HG03196 (cell line): Measurements from ENCODE around the gene RNF208.
"Not testable (repeated sequence)": the region's sequence is repeated elsewhere in the genome, so short reads cannot be mapped to it uniquely, and the experiment has no call there.

Experiments used
- ATAC-seq: cut with Tn5 transposase; IDR thresholded peaks from one replicate; pipeline ENCODE4 v1.9.1; 2021; ENCODE audit not compliant: unreplicated experiment

Gene RNF208

DNA sequence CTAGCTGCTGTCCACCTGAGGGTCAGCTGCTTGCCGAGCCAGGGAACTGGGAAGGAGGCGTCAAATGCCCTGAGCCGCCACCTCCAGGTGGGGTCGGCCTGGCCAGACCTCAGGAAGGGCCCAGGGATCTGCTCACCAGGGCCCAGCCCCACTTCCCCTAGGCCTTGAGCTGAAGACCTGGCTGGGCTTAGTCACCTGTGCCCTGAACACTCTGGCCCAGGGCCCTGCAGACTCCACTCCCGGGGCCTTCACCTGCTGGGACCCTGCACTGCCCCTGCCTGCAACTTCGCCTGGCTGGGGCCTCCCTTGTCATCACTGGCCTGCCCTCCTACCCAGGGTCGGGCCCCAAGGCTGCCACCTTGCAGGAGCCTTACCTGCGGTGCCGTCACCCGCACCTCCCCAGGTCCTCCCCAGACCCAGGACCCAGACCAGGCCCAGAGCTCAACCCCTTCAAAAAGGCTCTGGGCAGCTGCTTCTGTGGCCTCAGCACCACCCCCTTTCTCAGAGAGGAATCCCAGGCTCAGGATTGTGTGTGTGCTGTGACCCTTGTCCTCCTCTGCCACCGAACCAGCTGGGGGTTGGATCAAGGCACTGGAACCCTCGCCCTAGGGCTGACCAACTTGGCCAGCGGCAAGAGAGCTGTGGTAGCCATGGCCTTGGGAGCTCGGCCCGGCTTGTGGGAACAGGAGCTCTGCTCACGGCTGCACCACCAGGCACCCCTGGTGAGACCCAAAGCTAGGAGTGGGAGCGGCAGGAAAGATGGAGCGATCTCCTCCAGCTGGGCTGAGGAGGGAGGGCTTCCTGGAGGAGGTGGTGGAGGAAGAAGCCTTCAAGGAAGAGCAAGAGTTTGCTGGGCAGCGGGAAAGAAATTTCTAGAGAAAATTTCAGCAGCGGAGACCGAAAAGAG is 31.9 kb upstream of the RNF208 start:
- ATAC-seq: no peak

DNA sequence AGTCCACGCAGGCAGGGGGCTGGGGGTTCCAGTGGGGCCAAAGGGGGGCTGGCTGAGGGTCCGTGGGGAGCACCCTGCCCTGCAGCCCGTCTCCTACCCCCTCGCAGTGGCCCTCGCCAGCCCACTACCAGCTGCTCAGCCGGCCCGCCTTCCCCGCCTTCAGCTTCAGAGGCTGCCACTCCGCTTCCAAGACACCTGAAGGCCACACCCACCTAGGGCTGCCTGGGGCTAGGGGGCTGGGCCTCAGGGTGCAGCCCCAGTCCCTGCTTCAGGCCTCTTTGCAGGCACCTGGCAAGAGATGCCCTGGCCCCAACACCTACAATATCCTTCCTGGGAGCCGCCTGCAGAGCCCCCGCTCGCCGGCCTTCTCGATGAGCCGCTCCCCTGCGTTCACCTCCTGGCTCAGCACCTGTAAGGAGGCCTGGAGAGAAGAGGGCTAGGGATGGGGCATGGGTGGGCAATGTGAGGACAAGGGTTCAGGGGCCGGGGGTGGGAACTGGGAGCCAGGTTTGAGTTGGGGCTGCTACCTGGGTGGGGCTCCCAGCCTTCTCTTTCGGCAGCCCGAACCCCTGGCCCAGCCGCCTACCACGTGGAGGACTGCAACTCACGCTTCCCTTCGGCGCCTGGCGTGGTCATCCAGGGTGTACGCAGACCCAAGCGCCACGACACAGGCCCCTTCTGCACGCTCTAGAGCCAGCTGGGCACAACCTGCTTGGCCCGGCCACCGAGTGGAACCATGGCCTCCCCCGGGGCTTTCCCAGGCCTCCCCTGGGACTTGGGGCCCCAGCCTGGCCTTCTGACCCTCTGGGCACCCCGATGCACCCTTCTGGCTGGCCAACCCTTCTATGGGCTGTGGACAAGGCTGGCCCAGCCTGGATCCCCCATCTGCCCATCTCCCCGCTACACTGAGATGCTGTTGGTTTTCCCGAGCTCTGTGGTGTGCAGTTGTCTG is 30.8 kb upstream of the RNF208 start:
- no peak for ATAC-seq

GRCh38 chr9:137251490-137252268 is 29.6 kb upstream of the RNF208 start:
- ATAC-seq: no peak

DNA sequence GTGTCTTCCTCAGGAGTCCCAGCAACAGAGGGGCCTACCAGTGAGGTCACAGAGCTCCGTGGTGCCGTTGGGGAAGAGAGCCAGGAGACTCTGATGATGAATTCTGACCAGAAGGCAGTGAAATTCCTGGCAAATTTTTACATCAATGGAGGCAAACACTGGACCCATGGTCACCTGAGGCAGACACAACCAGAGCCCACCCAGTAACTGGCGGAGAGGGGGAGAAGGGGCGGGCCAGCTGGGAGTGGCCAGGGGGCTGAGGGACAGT is 29.1 kb upstream of the RNF208 start, which contains the start of gene STPG3:
Gene STPG3 (plus strand): TSS at position 93 of the 268 bp plus-strand sequence. CDS start 1 bp downstream, at position 94.
- no peak for ATAC-seq

DNA sequence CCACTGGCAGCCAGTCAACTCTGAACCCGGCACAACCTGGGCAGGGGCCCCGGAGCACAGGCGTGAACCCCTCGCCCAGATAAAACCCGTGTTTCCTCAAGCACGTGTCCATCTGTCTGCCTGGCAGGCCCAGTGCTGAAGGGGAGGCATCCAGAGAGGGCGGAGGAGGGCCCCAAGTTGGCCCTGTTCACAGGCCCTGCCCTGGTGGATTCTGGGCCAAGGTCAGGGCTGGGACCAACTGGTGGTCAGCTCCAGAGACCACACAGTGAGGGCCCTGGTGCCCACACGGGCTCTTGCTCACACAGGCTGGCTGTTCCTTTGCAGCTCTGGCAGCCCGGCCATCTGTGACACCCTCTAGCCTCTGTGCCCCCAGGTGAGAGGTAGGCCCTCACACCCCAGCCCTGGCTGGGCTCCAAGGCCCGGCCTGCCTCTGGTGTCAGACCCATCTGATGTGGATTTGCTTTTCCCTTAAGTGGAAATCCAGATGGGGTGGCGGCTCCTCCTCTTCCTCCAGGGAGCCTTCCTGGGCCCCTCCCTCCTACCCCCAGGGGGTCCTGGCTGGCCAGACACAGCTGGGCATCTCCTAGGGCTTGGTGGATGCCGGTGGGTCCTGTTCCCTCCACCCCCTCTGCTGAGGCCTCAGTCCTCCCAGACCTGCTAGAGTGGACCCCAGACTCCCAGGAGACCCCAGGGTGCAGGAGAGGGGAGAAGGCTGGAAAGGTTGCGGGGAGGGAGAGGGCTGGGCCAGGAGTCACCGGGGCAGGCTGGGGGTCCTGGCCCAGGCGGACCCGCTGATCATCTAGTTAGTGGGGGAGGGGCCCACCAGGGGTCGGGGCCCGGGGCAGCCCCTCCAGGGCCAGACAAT is 28.5 kb upstream of the RNF208 start:
- ATAC-seq: no peak

GRCh38 chr9:137247916-137248175 is 25.8 kb upstream of the RNF208 start:
- no peak for ATAC-seq

- no peak for ATAC-seq
Observed at GRCh38 chr9:137247135-137247915, 25.3 kb upstream of the RNF208 start.

- no peak for ATAC-seq
Observed at GRCh38 chr9:137245450-137246421, 23.7 kb upstream of the RNF208 start.

DNA sequence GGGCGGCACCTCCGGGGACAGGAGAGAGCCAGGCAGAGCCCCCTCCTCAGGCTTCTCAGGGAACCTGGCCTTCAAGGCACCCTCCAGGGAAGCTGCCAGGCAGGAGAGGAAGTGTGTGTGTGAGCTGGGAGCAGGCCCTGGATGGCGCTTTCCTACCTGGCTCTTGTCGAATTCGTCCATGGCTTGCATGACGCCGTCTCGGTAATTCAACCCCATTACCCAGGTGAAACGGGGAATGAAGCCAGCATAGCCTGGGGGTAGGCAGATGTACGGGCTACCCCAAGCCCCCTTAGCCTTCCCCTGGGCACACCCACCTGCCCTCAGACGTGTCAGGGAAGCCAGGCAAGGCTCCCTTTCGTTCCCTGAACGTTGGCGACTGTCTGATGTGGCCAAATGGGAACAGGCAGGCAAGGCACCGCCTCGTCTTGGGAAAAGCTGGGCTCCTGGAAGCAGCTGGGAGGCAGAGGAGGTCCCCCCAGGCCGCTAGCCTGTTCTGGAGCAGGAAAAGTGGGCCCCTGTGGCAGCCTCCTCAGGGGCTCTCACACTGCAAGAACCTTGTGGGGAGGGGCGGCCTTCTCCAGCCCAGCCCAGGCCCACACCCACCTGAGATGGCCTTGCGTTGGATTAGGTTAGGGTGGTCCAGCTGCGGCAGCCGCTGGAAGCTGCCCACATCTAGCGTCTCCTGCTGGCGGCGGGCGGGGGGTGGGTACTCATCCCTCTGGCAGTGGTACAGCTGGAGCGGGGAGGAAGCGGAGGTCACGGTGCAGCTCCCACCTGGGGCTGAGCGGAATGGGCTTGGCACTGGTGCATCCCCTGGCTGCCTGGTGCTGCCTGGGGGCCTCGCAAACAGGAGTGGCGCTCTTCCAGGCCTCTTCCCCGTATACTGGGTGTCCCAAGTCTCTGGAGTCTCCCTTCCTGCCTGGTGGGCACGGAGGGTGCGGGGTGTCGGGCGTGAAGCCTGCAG is 22.7 kb upstream of the RNF208 start:
- no peak for ATAC-seq

- ATAC-seq: no peak
Observed at GRCh38 chr9:137243626-137244485, 21.8 kb upstream of the RNF208 start.

DNA sequence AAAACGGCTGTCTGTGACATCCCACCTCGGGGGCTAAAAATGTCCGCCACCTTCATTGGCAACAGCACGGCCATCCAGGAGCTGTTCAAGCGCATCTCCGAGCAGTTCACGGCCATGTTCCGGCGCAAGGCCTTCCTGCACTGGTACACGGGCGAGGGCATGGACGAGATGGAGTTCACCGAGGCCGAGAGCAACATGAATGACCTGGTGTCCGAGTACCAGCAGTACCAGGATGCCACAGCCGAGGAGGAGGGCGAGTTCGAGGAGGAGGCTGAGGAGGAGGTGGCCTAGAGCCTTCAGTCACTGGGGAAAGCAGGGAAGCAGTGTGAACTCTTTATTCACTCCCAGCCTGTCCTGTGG is 21.2 kb upstream of the RNF208 start:
- not testable (repeated sequence) for ATAC-seq

DNA sequence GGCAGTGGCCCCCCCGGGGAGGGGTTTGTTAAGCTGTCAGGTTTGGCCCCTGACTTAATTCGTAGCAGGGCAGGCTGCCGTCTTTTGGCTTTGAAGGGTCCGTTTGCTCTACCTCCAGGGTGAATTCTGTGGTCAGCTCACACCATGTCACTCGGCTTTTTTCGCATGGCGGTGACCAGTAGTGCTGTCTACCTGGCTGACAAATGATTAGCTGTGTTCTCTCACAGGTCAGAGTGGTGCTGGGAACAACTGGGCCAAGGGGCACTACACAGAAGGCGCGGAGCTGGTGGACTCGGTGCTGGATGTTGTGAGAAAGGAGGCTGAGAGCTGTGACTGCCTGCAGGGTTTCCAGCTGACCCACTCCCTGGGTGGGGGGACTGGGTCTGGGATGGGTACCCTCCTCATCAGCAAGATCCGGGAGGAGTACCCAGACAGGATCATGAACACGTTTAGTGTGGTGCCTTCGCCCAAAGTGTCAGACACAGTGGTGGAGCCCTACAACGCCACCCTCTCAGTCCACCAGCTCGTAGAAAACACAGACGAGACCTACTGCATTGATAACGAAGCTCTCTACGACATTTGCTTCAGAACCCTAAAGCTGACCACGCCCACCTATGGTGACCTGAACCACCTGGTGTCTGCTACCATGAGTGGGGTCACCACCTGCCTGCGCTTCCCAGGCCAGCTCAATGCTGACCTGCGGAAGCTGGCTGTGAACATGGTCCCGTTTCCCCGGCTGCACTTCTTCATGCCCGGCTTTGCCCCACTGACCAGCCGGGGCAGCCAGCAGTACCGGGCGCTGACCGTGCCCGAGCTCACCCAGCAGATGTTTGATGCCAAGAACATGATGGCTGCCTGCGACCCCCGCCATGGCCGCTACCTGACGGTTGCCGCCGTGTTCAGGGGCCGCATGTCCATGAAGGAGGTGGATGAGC is 20.5 kb upstream of the RNF208 start:
- ATAC-seq: no peak

GRCh38 chr9:137241490-137242268 is 19.6 kb upstream of the RNF208 start:
- ATAC-seq: peak; percentile 6

GRCh38 chr9:137240841-137241489 is 18.9 kb upstream of the RNF208 start, which contains the start of gene TUBB4B:
Gene TUBB4B (plus strand): TSS chr9:137241287. CDS start chr9:137241361, 74 bp downstream.
- ATAC-seq: peak; percentile 69
